ENCODE results near the gene AARS2. TPM values are rescaled to one million over a fixed set of nuclear protein-coding genes. Genes with fewer than 3 reads are reported as not detected.
"Not testable (repeated sequence)": the region's sequence is repeated elsewhere in the genome, so short reads cannot be mapped to it uniquely, and the experiment has no call there.

AARS2 gene
- 10 to 100 TPM; 19.4 to 20.5 TPM for total RNA-seq

GRCh38 chr6:44312901-44313788 lies at the start of gene AARS2:
AARS2 (minus strand) TSS chr6:44313347; CDS start chr6:44313323, 24 bp downstream.
- peak; percentile 93 for ATAC-seq
- peak within 1 kb of the TSS; percentile 96 for H3K27ac Mint-ChIP-seq
- H3K4me1 Mint-ChIP-seq (ENCODE audit: low read depth), result peaks cover 17% of the 10 kb centered on the region
- peaks cover 20% of the 10 kb centered on the region for H3K36me3 Mint-ChIP-seq (ENCODE audit: low read depth)
- peak within 1 kb of the TSS; percentile 98 for H3K4me3 Mint-ChIP-seq
- ChIA-PET POLR2A (interaction anchor here (1.0 to 1.7 kb wide), 4 partner anchors 12 to 66 kb away, joined by 3 to 5 read pairs (median 4); partner anchors contain the start of gene HSP90AB1), CTCF (interaction anchor here (0.7 to 5.8 kb wide), 29 partner anchors 8 to 204 kb away, joined by 3 to 49 read pairs (median 5); partner anchors contain the start of genes CDC5L and TMEM151B)
- no peaks in the 10 kb centered on the region for H3K9me3 Mint-ChIP-seq (ENCODE audit: insufficient read depth)
- peaks cover 4% of the 10 kb centered on the region for H3K27me3 Mint-ChIP-seq (ENCODE audit: low read depth)
- DNase-seq, result peak; percentile 94

- Mint-ChIP-seq H3K4me3 (no peak overlapping the region), H3K27ac (no peak overlapping the region), H3K9me3 (ENCODE audit: insufficient read depth) (no peaks in the 10 kb centered on the region), H3K4me1 (ENCODE audit: low read depth) (no peaks in the 10 kb centered on the region), H3K36me3 (ENCODE audit: low read depth) (no peaks in the 10 kb centered on the region), H3K27me3 (ENCODE audit: low read depth) (peaks cover 10% of the 10 kb centered on the region)
- ChIA-PET CTCF (no interaction called here), POLR2A (no interaction called here)
- ATAC-seq (no peak), DNase-seq (no peak)
These were observed 48.8 kb upstream of the AARS2 start for GRCh38 chr6:44361947-44362346.

GRCh38 chr6:44359973-44360372 lies 46.8 kb upstream of the AARS2 start:
- ChIA-PET CTCF (no interaction called here), POLR2A (no interaction called here)
- H3K9me3 Mint-ChIP-seq (ENCODE audit: insufficient read depth), result no peaks in the 10 kb centered on the region
- no peak overlapping the region for H3K27ac Mint-ChIP-seq
- H3K36me3 Mint-ChIP-seq (ENCODE audit: low read depth), result no peaks in the 10 kb centered on the region
- H3K4me1 Mint-ChIP-seq (ENCODE audit: low read depth), result no peaks in the 10 kb centered on the region
- H3K27me3 Mint-ChIP-seq (ENCODE audit: low read depth), result peaks cover 19% of the 10 kb centered on the region
- ATAC-seq (no peak), DNase-seq (no peak)
- no peak overlapping the region for H3K4me3 Mint-ChIP-seq

GRCh38 chr6:44356487-44356886 lies 43.3 kb upstream of the AARS2 start:
- no peaks in the 10 kb centered on the region for H3K36me3 Mint-ChIP-seq (ENCODE audit: low read depth)
- H3K9me3 Mint-ChIP-seq (ENCODE audit: insufficient read depth), result no peaks in the 10 kb centered on the region
- ATAC-seq (no peak), DNase-seq (no peak)
- no peak overlapping the region for H3K27ac Mint-ChIP-seq
- POLR2A ChIA-PET, result no interaction called here
- CTCF ChIA-PET, result no interaction called here
- no peaks in the 10 kb centered on the region for H3K4me1 Mint-ChIP-seq (ENCODE audit: low read depth)
- peaks cover 19% of the 10 kb centered on the region for H3K27me3 Mint-ChIP-seq (ENCODE audit: low read depth)
- H3K4me3 Mint-ChIP-seq, result no peak overlapping the region

- DNase-seq, result no peak
- no peaks in the 10 kb centered on the region for H3K9me3 Mint-ChIP-seq (ENCODE audit: insufficient read depth)
- no peaks in the 10 kb centered on the region for H3K4me1 Mint-ChIP-seq (ENCODE audit: low read depth)
- H3K36me3 Mint-ChIP-seq (ENCODE audit: low read depth), result no peaks in the 10 kb centered on the region
- H3K27ac Mint-ChIP-seq, result no peak overlapping the region
- ChIA-PET POLR2A (no interaction called here), CTCF (no interaction called here)
- ATAC-seq, result no peak
- H3K4me3 Mint-ChIP-seq, result no peak overlapping the region
- peaks cover 19% of the 10 kb centered on the region for H3K27me3 Mint-ChIP-seq (ENCODE audit: low read depth)
These were observed 42.5 kb upstream of the AARS2 start for GRCh38 chr6:44355640-44356039.

- peaks cover 17% of the 10 kb centered on the region for H3K27me3 Mint-ChIP-seq (ENCODE audit: low read depth)
- ATAC-seq (no peak), DNase-seq (no peak)
- H3K36me3 Mint-ChIP-seq (ENCODE audit: low read depth), result no peaks in the 10 kb centered on the region
- ChIA-PET CTCF (interaction anchor here (1.6 kb wide), 1 partner anchor 41 kb away, joined by 5 read pairs; the partner anchor contains the start of gene AARS2), POLR2A (no interaction called here)
- H3K4me1 Mint-ChIP-seq (ENCODE audit: low read depth), result no peaks in the 10 kb centered on the region
- H3K27ac Mint-ChIP-seq, result no peak overlapping the region
- no peaks in the 10 kb centered on the region for H3K9me3 Mint-ChIP-seq (ENCODE audit: insufficient read depth)
- no peak overlapping the region for H3K4me3 Mint-ChIP-seq
These were observed 40.2 kb upstream of the AARS2 start for GRCh38 chr6:44353336-44353735.

GRCh38 chr6:44352259-44352658 lies 39.1 kb upstream of the AARS2 start:
- H3K27ac Mint-ChIP-seq, result no peak overlapping the region
- ChIA-PET POLR2A (no interaction called here), CTCF (interaction anchor here (1.6 kb wide), 1 partner anchor 40 kb away, joined by 5 read pairs; the partner anchor contains the start of gene AARS2)
- H3K36me3 Mint-ChIP-seq (ENCODE audit: low read depth), result no peaks in the 10 kb centered on the region
- ATAC-seq (no peak), DNase-seq (no peak)
- H3K4me3 Mint-ChIP-seq, result no peak overlapping the region
- no peaks in the 10 kb centered on the region for H3K4me1 Mint-ChIP-seq (ENCODE audit: low read depth)
- no peaks in the 10 kb centered on the region for H3K9me3 Mint-ChIP-seq (ENCODE audit: insufficient read depth)
- peaks cover 14% of the 10 kb centered on the region for H3K27me3 Mint-ChIP-seq (ENCODE audit: low read depth)

GRCh38 chr6:44350650-44350994 lies 37.5 kb upstream of the AARS2 start:
- POLR2A ChIA-PET; ATAC-seq; H3K9me3 Mint-ChIP-seq (ENCODE audit: insufficient read depth); H3K36me3 Mint-ChIP-seq (ENCODE audit: low read depth); H3K27me3 Mint-ChIP-seq (ENCODE audit: low read depth); H3K4me3 Mint-ChIP-seq; CTCF ChIA-PET; H3K27ac Mint-ChIP-seq; DNase-seq; H3K4me1 Mint-ChIP-seq (ENCODE audit: low read depth): not testable (repeated sequence)

- ChIA-PET POLR2A (no interaction called here), CTCF (no interaction called here)
- Mint-ChIP-seq H3K36me3 (ENCODE audit: low read depth) (no peaks in the 10 kb centered on the region), H3K27me3 (ENCODE audit: low read depth) (peaks cover 14% of the 10 kb centered on the region), H3K27ac (no peak overlapping the region), H3K4me1 (ENCODE audit: low read depth) (no peaks in the 10 kb centered on the region), H3K4me3 (no peak overlapping the region), H3K9me3 (ENCODE audit: insufficient read depth) (no peaks in the 10 kb centered on the region)
- DNase-seq (no peak), ATAC-seq (no peak)
These were observed 36.9 kb upstream of the AARS2 start for GRCh38 chr6:44349904-44350649.

- POLR2A ChIA-PET, ATAC-seq: not testable (repeated sequence)
- H3K27me3 Mint-ChIP-seq (ENCODE audit: low read depth), result peaks cover 42% of the 10 kb centered on the region
These were observed 33.7 kb upstream of the AARS2 start for GRCh38 chr6:44346818-44347217.

GRCh38 chr6:44342489-44342888 lies 29.3 kb upstream of the AARS2 start, which contains the start of gene SPATS1:
SPATS1 (plus strand) TSS chr6:44342650; CDS start chr6:44343096, 446 bp downstream.
- Mint-ChIP-seq H3K4me1 (ENCODE audit: low read depth) (peaks cover 2% of the 10 kb centered on the region), H3K27ac (no peak within 1 kb of the TSS), H3K27me3 (ENCODE audit: low read depth) (peaks cover 46% of the 10 kb centered on the region), H3K4me3 (no peak within 1 kb of the TSS), H3K36me3 (ENCODE audit: low read depth) (no peaks in the 10 kb centered on the region), H3K9me3 (ENCODE audit: insufficient read depth) (no peaks in the 10 kb centered on the region)
- CTCF ChIA-PET, result interaction anchor here (1.0 to 4.7 kb wide), 3 partner anchors 30 to 75 kb away, joined by 3 to 31 read pairs (median 3); partner anchors contain the start of genes AARS2 and NFKBIE
- no peak for DNase-seq
- POLR2A ChIA-PET, result no interaction called here
- ATAC-seq, result no peak

More at GRCh38 chr6:44346818-44347217, 33.7 kb upstream of the AARS2 start:
- H3K9me3 Mint-ChIP-seq (ENCODE audit: insufficient read depth); CTCF ChIA-PET; H3K36me3 Mint-ChIP-seq (ENCODE audit: low read depth); DNase-seq; H3K4me1 Mint-ChIP-seq (ENCODE audit: low read depth); H3K27ac Mint-ChIP-seq; H3K4me3 Mint-ChIP-seq: not testable (repeated sequence)

- DNase-seq (no peak), ATAC-seq (no peak)
- peaks cover 2% of the 10 kb centered on the region for H3K4me1 Mint-ChIP-seq (ENCODE audit: low read depth)
- no peak overlapping the region for H3K4me3 Mint-ChIP-seq
- ChIA-PET CTCF (interaction anchor here (1.0 to 4.7 kb wide), 2 partner anchors 29 to 75 kb away, joined by 3 to 31 read pairs; partner anchors contain the start of genes AARS2 and NFKBIE), POLR2A (no interaction called here)
- no peak overlapping the region for H3K27ac Mint-ChIP-seq
- no peaks in the 10 kb centered on the region for H3K36me3 Mint-ChIP-seq (ENCODE audit: low read depth)
- no peaks in the 10 kb centered on the region for H3K9me3 Mint-ChIP-seq (ENCODE audit: insufficient read depth)
- H3K27me3 Mint-ChIP-seq (ENCODE audit: low read depth), result peaks cover 45% of the 10 kb centered on the region
These were observed 28.9 kb upstream of the AARS2 start for GRCh38 chr6:44342052-44342451.

Data from activated CD8-positive, alpha-beta T cell treated with anti-CD3 and anti-CD28 coated beads, Interleukin-2, amount 10 ng/mL, durations not matched to agents 7 days and 5 days (primary cell).